Liver (tissue), 9 donors: ENCODE results near the gene BLTP1. TPM values are rescaled to one million over a fixed set of nuclear protein-coding genes. Genes with fewer than 3 reads are reported as not detected.

Source experiments
- DNase-seq: peaks from one replicate; pipeline ENCODE4 v3.0.0-alpha.2; 2017; ENCODE audit warnings: low spot score
- H3K27ac ChIP-seq, 2 donors: one replicate each; pipeline ENCODE4 v1.7.0; 2013; ENCODE audit warnings: inconsistent platforms in 2 of 2, low read length in 2 of 2, control low read depth in 1 of 2, low read depth in 1 of 2, mild to moderate bottlenecking in 1 of 2
- H3K27me3 ChIP-seq, 4 donors: one replicate each; pipeline versions ENCODE4 v1.6.1 to v1.7.0; 2013; ENCODE audit warnings: low read length in 3 of 4, inconsistent platforms in 1 of 4, mild to moderate bottlenecking in 1 of 4, moderate library complexity in 1 of 4; ENCODE audit not compliant: control insufficient read depth in 4 of 4, insufficient read depth in 4 of 4
- H3K36me3 ChIP-seq, 4 donors: one replicate each; pipeline versions ENCODE4 v1.6.1 to v1.7.0; 2013; ENCODE audit warnings: low read length in 3 of 4, mild to moderate bottlenecking in 3 of 4, low read depth in 1 of 4, moderate library complexity in 1 of 4; ENCODE audit not compliant: control insufficient read depth in 4 of 4, insufficient read depth in 3 of 4
- H3K4me1 ChIP-seq, 4 donors: one replicate each; pipeline versions ENCODE4 v1.6.1 to v1.7.0; 2013; ENCODE audit warnings: low read length in 3 of 4, mild to moderate bottlenecking in 3 of 4, moderate library complexity in 1 of 4; ENCODE audit not compliant: control insufficient read depth in 4 of 4, insufficient read depth in 4 of 4
- H3K4me3 ChIP-seq, 3 donors: one replicate each; pipeline versions ENCODE4 v1.6.1 to v1.7.0; 2013; ENCODE audit warnings: low read length in 3 of 3, control low read depth in 1 of 3, low read depth in 1 of 3, mild to moderate bottlenecking in 1 of 3
- H3K9ac ChIP-seq, 2 donors: one replicate each; pipeline ENCODE4 v1.7.0; 2013; ENCODE audit warnings: low read length in 2 of 2, mild to moderate bottlenecking in 2 of 2, moderate library complexity in 2 of 2, control low read depth in 1 of 2, low read depth in 1 of 2
- H3K9me3 ChIP-seq, 4 donors: one replicate each; pipeline versions ENCODE4 v1.6.1 to v1.7.0; 2013; ENCODE audit warnings: low read length in 3 of 4; ENCODE audit not compliant: control insufficient read depth in 4 of 4
- EGR1 ChIP-seq, 2 donors: IDR thresholded peaks; 2 replicates each; pipeline ENCODE4 v1.6.1; 2016 to 2018; ENCODE audit warnings: antibody characterized with exemption in 2 of 2, low read depth in 2 of 2
- FOXA1 ChIP-seq: IDR thresholded peaks from 2 replicates; pipeline ENCODE4 v1.6.1; 2016; ENCODE audit warnings: antibody characterized with exemption
- FOXA2 ChIP-seq: IDR thresholded peaks from 2 replicates; pipeline ENCODE4 v1.6.1; 2016; ENCODE audit warnings: antibody characterized with exemption
- HNF4G ChIP-seq: IDR thresholded peaks from 2 replicates; pipeline ENCODE4 v1.6.1; 2016; ENCODE audit warnings: antibody characterized with exemption
- JUND ChIP-seq, 2 donors: IDR thresholded peaks; 2 replicates each; pipeline ENCODE4 v1.6.1; 2016; ENCODE audit warnings: antibody characterized with exemption in 2 of 2
- RAD21 ChIP-seq, 2 donors: IDR thresholded peaks; 2 replicates each; pipeline ENCODE4 v1.6.1; 2016; ENCODE audit warnings: antibody characterized with exemption in 2 of 2, mild to moderate bottlenecking in 2 of 2
- RXRA ChIP-seq, 2 donors: IDR thresholded peaks; 2 replicates each; pipeline ENCODE4 v1.6.1; 2017 to 2018; ENCODE audit warnings: antibody characterized with exemption in 2 of 2, mild to moderate bottlenecking in 1 of 2
- TAF1 ChIP-seq: conservative IDR thresholded peaks from 2 replicates; pipeline ENCODE4 v1.6.1; 2016; ENCODE audit warnings: antibody characterized with exemption, mild to moderate bottlenecking
- YY1 ChIP-seq: IDR thresholded peaks from 2 replicates; pipeline ENCODE4 v1.6.1; 2016; ENCODE audit warnings: antibody characterized with exemption, mild to moderate bottlenecking
- ZBTB33 ChIP-seq: IDR thresholded peaks from 2 replicates; pipeline ENCODE4 v1.6.1; 2016; ENCODE audit warnings: antibody characterized with exemption
- WGBS: extraction: QIAGEN DNeasy Blood & Tissue Kit; methylation state at CpG from one replicate; pipeline ENCODE4 v1.1.7; 2013; 5-methylcytosine and 5-hydroxymethylcytosine counted together
- polyA plus RNA-seq, 2 donors: library from polyadenylated mRNA; stranded (reverse) in 1 of 2; unstranded in 1 of 2; fragments of 200-250 nt in 1 of 2; fragments of >200 nt in 1 of 2; fragmentation: Nextera tagmentation in 1 of 2; extraction: Ambion mirVana in 1 of 2; gene quantifications; one replicate each; pipeline versions ENCODE4 v1.2.1 to v1.2.3, GENCODE V29; 2013 to 2015
- total RNA-seq, 2 donors: library from RNA; depleted of rRNA; stranded (reverse); fragments of >200 nt; gene quantifications; one replicate each; pipeline ENCODE4 v1.2.3, GENCODE V29; 2014
- TF ChIP-seq, protein P1 (sequence below): IDR thresholded peaks from 2 replicates; pipeline ENCODE4 v1.6.1; 2016; ENCODE audit warnings: antibody characterized with exemption
- donor health status: healthy.
- donor health status: healthy.
- donor health status: healthy.
- donor health status: healthy.
- donor health status: healthy.

Gene BLTP1
- total and polyA plus RNA-seq, 4 donors = 10.6 to 70.9 (median 25.3) TPM

DNA sequence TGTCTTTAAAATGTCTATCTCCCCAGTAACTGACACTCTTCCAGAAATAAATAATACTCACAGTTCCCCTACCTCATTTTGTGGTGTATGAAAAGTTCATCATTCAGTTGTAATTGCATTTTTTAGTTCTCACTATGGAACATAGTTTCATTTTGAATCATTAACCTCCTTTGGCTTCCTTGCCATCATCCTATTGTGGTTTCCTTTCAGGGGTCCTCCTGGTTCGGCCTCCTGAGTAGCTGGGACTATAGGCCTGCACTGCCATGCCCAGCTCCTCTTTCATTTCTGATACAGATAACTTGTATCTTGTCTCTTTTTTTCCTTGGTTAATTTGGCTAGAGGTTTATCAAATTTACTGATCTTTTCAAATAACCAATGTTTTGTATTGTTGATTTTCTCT lies 23.1 kb upstream of the BLTP1 start:
- no peaks in the 10 kb centered on the region for H3K4me1 ChIP-seq
- no peaks in the 10 kb centered on the region for H3K36me3 ChIP-seq
- no peak for DNase-seq
- WGBS = 78% methylated on average over 1 of the region's 1 CpG
- TF ChIP-seq FOXA2 (no peak), RXRA (IDR thresholded peaks at IDR 0.05) (no peak), ZBTB33 (no peak), FOXA1 (no peak), TAF1 (no peak)
- TF ChIP-seq, protein P1, sequence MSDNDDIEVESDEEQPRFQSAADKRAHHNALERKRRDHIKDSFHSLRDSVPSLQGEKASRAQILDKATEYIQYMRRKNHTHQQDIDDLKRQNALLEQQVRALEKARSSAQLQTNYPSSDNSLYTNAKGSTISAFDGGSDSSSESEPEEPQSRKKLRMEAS = no peak
- no peak overlapping the region for H3K27ac ChIP-seq
- H3K27me3 ChIP-seq = peaks cover 0 to 1% (median 0%) of the 10 kb centered on the region in 4 donors
- no peak overlapping the region for H3K4me3 ChIP-seq
- no peak overlapping the region for H3K9ac ChIP-seq
- H3K9me3 ChIP-seq = no peaks in the 10 kb centered on the region

DNA sequence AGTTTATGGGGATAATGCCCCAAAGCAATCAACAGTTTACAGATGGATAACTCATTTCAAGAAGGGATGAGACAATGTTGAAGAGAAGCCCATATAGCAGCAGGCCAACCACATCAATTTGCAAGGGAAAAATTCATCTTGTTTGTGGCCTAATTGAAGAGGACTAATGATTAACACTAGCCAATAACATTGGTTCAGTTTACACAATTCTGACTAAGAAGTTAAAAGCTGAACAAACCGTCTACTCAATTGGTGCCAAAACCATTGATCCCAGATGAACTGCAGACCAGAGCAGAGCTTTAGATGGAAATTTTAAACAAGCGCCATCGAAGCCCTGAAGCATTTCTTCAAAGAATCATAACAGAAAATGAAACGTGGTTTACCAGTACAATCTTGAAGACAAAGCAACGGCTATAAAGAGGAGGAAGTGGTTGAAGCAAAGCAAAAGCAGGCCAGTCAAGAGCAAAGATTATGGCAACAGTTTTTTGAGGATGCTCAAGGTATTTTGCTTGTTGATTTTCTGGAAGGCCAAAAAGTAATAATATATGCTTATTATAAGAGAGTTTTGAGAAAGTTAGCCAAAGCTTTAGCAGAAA lies 20.5 kb upstream of the BLTP1 start:
- no peak overlapping the region for H3K4me3 ChIP-seq
- TF ChIP-seq FOXA1 = no peak
- no peak for TF ChIP-seq TAF1
- TF ChIP-seq, protein P1 = no peak
- no peak for TF ChIP-seq ZBTB33
- no peak for TF ChIP-seq EGR1 (IDR thresholded peaks at IDR 0.05; ENCODE audit: low read depth in 2 of 2)
- no peak for TF ChIP-seq RAD21 (IDR thresholded peaks at IDR 0.05)
- H3K27ac ChIP-seq = no peak overlapping the region
- no peaks in the 10 kb centered on the region for H3K9me3 ChIP-seq
- no peaks in the 10 kb centered on the region for H3K4me1 ChIP-seq
- no peaks in the 10 kb centered on the region for H3K36me3 ChIP-seq
- DNase-seq = no peak
- H3K27me3 ChIP-seq = peaks cover 0 to 3% (median 0%) of the 10 kb centered on the region in 4 donors
- 73% methylated on average over 5 of the region's 5 CpGs for WGBS
- H3K9ac ChIP-seq = no peak overlapping the region

- H3K4me3 ChIP-seq = no peak overlapping the region
- no peaks in the 10 kb centered on the region for H3K9me3 ChIP-seq
- H3K27ac ChIP-seq = no peak overlapping the region
- TF ChIP-seq FOXA2 (no peak), EGR1 (IDR thresholded peaks at IDR 0.05; ENCODE audit: low read depth in 2 of 2) (no peak), HNF4G (no peak), YY1 (no peak), JUND (IDR thresholded peaks at IDR 0.05) (no peak), RAD21 (IDR thresholded peaks at IDR 0.05) (no peak), FOXA1 (no peak), ZBTB33 (no peak)
- H3K36me3 ChIP-seq = no peaks in the 10 kb centered on the region
- 69% methylated on average over 3 of the region's 3 CpGs for WGBS
- H3K27me3 ChIP-seq = peaks cover 0 to 6% (median 0%) of the 10 kb centered on the region in 4 donors
- no peak overlapping the region for H3K9ac ChIP-seq
- H3K4me1 ChIP-seq = no peaks in the 10 kb centered on the region
- no peak for DNase-seq
Observed at GRCh38 chr4:122132891-122133290, 19.2 kb upstream of the BLTP1 start.
